HL-60 (cell line): ENCODE results near the gene FBXL17.

ENCODE experiments used
- DNase-seq, 2 experiments: peaks; one replicate each; pipeline ENCODE4 v3.0.0-alpha.2; 2010 to 2020; ENCODE audit warnings: low read depth in 1 of 2, low spot score in 1 of 2
- H3K27ac ChIP-seq: fragments of 250-450 bp; sonication (Bioruptor Pico); replicated peaks from 2 replicates; pipeline ENCODE4 v1.5.1; 2020; ENCODE audit warnings: mild to moderate bottlenecking, moderate library complexity
- H3K27me3 ChIP-seq: fragments of 250-450 bp; sonication (Bioruptor Pico); 2 replicates; pipeline ENCODE4 v1.5.1; 2021; ENCODE audit warnings: mild to moderate bottlenecking, moderate library complexity; ENCODE audit not compliant: insufficient read depth, poor library complexity, severe bottlenecking
- H3K4me3 ChIP-seq: replicated peaks from 2 replicates; pipeline ENCODE4 v1.5.1; 2011; ENCODE audit warnings: mild to moderate bottlenecking, control low read depth, low read length; ENCODE audit not compliant: insufficient read depth
- GABPA ChIP-seq: IDR thresholded peaks from 2 replicates; pipeline ENCODE4 v1.6.1; 2012; ENCODE audit warnings: low read depth
- POLR2AphosphoS5 ChIP-seq: IDR thresholded peaks from 2 replicates; pipeline ENCODE4 v1.6.1; 2012; ENCODE audit warnings: low read depth
- REST ChIP-seq: IDR thresholded peaks from 2 replicates; pipeline ENCODE4 v1.6.1; 2012; ENCODE audit warnings: low read depth; ENCODE audit not compliant: insufficient replicate concordance
- SPI1 ChIP-seq: IDR thresholded peaks from 2 replicates; pipeline ENCODE4 v1.6.1; 2012; ENCODE audit warnings: low read depth, mild to moderate bottlenecking, borderline replicate concordance
- TF ChIP-seq, protein P1 (sequence below): IDR thresholded peaks from one replicate; pipeline ENCODE4 v1.5.1; 2011; ENCODE audit warnings: low read length, control low read depth, inconsistent platforms; ENCODE audit not compliant: insufficient read depth

The FBXL17 gene

GRCh38 chr5:107979291-107979690 lies 402.6 kb downstream of the FBXL17 start:
- TF ChIP-seq SPI1 (no peak), REST (no peak), POLR2AphosphoS5 (no peak), GABPA (no peak)
- TF ChIP-seq, protein P1, sequence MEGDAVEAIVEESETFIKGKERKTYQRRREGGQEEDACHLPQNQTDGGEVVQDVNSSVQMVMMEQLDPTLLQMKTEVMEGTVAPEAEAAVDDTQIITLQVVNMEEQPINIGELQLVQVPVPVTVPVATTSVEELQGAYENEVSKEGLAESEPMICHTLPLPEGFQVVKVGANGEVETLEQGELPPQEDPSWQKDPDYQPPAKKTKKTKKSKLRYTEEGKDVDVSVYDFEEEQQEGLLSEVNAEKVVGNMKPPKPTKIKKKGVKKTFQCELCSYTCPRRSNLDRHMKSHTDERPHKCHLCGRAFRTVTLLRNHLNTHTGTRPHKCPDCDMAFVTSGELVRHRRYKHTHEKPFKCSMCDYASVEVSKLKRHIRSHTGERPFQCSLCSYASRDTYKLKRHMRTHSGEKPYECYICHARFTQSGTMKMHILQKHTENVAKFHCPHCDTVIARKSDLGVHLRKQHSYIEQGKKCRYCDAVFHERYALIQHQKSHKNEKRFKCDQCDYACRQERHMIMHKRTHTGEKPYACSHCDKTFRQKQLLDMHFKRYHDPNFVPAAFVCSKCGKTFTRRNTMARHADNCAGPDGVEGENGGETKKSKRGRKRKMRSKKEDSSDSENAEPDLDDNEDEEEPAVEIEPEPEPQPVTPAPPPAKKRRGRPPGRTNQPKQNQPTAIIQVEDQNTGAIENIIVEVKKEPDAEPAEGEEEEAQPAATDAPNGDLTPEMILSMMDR = no peak
- Histone ChIP-seq H3K27me3 (no peaks in the 10 kb centered on the region), H3K27ac (no peak overlapping the region), H3K4me3 (no peak overlapping the region)
- DNase-seq = no peak

DNA sequence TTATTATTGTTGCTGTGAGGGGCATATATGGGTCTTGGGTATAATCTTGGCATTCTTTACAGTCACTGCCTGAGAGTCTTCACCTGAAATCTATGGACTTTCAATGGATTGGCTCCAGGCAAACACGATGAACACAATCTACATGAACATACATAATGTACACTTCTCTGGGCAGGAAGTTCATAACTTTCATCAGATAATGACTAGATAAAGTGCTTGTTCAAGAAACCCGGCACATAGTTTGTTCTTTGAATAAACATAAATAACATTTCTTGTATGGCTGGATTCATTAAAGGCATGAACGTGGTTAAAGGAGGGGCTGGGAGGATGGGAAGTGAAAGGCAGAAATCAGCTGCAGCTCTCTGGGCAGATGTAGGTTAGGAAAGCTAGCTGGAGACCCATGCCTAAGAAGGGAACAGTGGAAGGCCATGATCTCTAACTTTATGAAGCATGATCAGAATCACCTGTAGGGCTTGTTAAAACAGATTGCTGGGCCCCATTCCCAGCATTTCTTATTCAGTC lies 404.3 kb downstream of the FBXL17 start:
- Histone ChIP-seq H3K27me3 (no peaks in the 10 kb centered on the region), H3K4me3 (no peak overlapping the region), H3K27ac (no peak overlapping the region)
- TF ChIP-seq POLR2AphosphoS5 (no peak), REST (no peak)
- TF ChIP-seq, protein P1 = no peak
- no peak for DNase-seq

DNA sequence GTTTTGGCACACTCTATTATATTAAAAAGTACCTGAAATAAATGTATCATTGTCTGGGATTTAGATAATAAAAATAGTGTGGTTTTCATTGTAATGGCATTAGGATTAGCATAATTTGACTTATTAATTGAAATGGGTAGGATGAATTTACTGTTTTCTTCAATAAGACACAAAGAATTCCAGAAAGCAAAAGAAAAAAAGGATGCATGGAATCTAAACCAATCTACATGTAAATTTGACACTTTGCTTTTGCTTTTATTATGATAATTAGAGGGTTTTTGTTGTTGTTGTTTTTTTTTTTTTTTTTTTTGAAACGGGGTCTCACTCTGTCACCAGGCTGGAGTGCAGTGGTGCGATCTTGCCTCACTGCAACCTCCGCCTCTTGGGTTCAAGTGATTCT lies 406.3 kb downstream of the FBXL17 start:
- H3K27me3 ChIP-seq = no peaks in the 10 kb centered on the region
- H3K4me3 ChIP-seq = no peak overlapping the region
- DNase-seq = no peak
- no peak overlapping the region for H3K27ac ChIP-seq
- TF ChIP-seq GABPA (no peak), POLR2AphosphoS5 (no peak), SPI1 (no peak), REST (no peak)
- TF ChIP-seq, protein P1 = no peak
